ENCODE results near the gene STK39.

The STK39 gene

DNA sequence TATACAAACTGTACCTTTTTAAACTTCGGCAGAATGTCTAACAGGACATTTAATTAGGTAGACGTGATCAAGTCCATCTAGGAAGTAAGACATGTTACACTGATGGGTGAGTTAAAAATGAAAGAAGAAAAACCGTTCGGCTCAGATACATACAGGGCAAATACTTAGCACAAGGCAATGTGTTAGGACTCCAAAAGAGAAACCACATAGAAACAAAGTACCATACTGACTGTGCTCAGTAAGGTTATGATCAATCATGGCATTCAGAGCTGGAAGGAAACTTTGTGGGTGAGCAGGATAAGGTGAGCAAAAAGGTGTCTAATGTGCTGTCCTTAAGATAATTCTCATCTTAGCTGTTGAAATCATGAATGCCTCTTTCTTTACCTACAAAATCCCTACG, 211.9 kb downstream of the STK39 start:
- DNase-seq, result no peak

DNA sequence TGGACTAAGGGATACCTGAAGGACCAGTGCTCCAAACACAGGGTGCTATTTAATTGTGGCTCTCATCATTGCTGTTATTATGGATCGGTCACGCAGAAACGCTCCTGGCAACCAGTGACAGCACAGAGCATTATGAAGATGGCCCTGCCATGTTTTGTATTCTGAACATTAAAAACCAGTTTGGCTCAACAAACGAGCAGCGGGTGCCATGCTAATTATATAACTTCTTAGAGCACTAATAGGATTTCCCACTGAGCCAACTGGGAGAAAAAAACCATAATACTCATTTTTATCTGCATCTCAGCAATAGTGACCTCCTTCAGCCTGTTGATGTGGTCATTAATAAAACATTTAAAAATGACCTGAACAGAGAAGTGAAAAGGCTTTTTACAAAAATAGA, 212.8 kb downstream of the STK39 start:
- DNase-seq, result no peak

DNA sequence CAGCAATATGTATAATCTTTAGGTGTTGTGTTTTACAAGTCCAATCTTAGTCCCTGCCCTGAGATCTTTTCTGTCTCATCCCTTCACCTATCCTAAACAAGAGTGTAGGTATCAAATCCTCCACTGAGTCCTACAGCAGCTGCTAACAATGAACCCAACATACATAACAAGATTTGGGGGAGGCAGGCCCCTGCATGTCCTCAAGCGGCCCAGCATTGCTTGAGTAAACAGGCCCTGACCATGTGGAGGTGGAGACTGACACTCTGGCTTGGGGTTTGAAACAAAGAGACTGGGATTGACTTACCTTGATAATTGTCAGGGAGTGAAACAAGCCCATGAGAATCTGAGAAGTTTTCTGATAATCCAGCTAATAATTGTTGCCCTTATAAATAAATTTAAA, 213.4 kb downstream of the STK39 start:
- no peak for DNase-seq

DNA sequence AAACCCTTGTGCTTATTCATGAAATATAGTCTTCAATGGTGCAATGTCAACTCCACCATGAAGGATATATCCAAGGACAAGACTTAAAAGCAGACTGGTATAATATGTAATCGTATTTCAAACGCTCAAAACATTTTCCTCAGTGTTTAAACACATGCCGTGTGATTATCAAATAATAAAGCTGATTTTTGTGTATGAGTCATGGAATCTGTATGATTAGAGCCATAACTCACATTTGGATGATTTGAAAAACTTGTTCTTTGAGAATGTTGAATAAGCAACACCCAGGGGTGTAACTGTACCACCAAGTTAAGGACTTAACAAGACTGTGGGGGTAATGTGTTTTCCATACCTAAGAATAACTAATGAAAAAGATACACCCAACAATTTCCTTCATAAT, 215.3 kb downstream of the STK39 start:
- DNase-seq, result no peak

DNA sequence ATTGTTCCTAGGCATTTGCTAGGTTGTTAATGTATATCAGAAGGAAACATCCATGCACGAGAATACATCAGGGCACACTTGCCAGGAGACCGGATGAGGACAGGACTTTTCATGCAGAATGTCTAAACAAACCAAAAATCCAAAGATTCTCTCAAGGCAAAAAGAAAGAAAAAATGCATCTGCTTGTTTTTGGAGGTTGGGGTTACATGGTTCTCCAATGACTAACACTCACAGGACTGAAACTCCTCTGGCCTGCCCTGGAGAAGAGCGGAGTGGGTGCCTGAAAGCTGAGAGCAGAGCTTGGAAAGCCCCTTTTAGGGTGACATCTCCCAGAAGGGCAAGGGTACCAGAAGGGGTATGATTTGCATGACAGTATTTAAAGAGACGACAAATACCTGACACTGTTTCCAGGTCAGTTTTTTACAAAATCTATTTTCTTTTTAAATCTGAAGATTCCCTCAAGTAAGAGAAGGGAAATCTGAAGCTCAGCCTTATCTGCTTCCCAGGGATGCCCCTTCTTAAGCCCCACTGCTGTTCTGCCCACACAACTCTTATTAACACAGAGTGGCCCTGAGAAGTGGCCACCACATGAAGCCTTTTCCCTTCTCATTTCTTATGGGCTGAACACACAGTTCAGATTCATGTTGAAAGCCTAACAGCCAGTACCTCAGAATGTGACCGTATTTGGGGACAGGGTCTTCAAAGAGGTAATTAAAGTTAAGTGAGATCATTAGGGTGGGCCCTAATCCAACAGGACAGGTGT, 216.4 kb downstream of the STK39 start:
- DNase-seq, result no peak

GRCh38 chr2:168029071-168029470, 218.3 kb downstream of the STK39 start:
- no peak for DNase-seq

GRCh38 chr2:168028362-168028761, 219.0 kb downstream of the STK39 start:
- no peak for DNase-seq

- DNase-seq, result no peak
Measured at GRCh38 chr2:168025487-168026202, 221.8 kb downstream of the STK39 start.

GRCh38 chr2:168024459-168024858, 222.9 kb downstream of the STK39 start:
- DNase-seq, result no peak

DNA sequence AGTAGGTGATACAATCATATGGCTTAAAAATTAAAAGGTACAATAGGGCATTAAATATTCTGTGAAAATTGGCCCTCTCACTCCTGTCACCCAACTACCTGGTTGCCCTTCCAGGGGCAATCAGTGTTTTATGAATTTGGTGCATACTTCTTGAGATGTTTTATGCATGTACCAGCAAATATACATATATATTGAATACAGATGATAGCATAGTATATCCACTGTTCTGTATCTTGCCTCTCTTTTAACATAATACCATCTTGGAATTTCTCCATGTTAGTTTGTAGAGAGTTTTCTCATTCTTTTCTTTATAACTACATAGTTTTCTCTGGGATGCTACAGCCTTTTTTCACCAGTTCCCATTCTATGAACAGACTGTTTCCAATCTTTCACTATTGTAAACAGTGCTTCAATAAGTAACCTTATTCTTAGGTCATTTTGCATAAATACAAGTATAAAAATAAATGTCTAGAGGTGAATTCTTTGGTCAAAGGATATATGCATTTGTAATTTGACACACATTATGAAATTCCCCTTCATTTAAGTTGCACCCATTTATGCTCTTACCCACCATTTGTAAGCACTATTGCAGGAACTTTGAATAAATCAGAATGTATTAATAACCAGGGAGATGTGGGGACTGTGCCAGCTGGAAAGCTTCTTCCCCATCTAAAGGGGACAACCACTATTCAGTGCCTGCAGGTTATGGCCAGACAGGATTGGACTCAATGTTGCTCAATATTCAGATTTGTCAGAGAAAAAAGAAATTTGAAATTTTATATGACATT, 225.4 kb downstream of the STK39 start:
- no peak for DNase-seq

GRCh38 chr2:168015274-168015953, 232.0 kb downstream of the STK39 start:
- DNase-seq, result no peak

- no peak for DNase-seq
Measured at GRCh38 chr2:168009900-168010299, 237.5 kb downstream of the STK39 start.

GRCh38 chr2:168008646-168009195, 238.7 kb downstream of the STK39 start:
- DNase-seq, result no peak

DNA sequence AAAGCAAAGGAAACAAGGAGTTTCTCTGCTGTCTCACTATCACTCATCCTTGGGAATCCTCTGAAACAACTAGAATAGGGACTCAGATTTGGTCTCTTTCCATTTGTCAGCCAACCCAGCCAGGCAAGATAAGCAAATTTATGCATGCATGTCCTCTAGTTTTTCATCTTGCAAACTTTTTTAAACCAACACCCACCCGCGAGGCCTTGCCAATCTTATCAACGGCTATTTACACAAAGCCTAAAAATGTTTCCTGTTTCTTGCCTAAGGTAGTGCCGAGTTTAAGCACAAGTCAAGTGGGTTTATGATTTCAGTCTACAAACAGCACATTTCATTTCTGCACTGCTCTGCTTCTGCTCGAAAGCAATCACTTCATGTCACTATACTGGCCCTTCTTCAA, 240.9 kb downstream of the STK39 start:
- DNase-seq, result no peak

DNA sequence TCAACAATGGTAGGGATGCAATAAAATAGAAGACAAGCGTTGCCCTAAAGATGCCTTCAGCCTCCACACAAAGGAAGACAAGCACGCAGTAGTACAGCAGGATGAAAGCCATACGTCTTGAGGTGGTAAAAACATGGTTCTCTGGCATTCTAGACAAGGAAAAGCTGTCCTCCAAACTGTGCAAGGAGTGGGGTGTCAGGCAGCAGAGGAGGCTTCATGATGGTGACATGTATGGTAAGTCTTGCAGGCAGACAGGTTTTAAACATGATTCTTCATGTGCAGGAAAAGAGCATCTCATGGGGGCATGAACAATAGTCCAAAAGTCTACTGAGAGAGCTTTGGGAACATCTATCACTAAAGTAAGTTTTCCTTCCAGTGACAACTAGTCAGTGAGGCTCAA, 241.8 kb downstream of the STK39 start:
- DNase-seq, result no peak

- DNase-seq, result no peak
Measured at GRCh38 chr2:168003876-168004275, 243.5 kb downstream of the STK39 start.

DNA sequence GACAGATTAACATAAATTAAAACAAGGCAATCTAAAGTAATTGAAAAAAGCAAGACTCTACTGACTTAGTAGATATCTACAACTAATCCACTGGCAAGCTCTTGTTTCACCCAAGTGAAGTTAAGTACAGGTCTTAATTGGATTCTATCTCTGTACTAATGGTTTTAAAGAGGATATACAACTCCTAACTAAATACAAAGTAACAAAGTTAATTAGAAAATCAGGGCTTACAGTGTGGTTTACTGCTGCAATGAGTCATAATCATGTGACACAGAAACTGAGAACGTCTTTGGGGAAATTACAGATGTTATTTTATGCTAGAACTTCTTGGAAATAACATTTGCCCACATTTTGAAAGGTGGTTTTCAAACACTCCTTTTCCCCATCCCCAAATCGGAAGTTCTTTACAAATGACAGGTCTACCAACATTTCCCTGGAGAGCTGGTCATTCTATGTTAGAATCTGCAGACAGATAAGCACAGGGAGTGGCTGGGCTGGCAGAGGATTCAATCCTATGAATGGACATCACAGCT, 245.3 kb downstream of the STK39 start:
- no peak for DNase-seq

DNA sequence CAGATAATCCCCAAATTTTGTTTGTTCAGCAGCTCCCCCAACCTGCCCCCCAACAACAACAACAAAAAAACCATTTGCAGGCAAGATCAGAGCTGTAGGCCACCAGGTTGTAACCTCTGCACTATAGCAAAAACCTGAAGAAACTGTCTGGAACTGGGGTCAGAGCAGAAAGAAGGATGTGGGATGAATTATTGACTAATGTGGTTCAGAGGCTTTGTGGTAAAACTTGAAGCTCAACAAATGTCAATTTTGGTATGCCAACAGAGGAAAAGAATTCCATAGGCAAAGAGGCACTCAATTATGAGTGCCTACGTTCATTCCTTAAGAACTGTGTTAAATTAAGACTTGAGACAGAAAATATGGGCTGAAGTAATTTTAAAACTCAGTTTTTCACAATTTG, 255.1 kb downstream of the STK39 start:
- DNase-seq, result no peak

GRCh38 chr2:167990062-167990461, 257.3 kb downstream of the STK39 start:
- no peak for DNase-seq

DNA sequence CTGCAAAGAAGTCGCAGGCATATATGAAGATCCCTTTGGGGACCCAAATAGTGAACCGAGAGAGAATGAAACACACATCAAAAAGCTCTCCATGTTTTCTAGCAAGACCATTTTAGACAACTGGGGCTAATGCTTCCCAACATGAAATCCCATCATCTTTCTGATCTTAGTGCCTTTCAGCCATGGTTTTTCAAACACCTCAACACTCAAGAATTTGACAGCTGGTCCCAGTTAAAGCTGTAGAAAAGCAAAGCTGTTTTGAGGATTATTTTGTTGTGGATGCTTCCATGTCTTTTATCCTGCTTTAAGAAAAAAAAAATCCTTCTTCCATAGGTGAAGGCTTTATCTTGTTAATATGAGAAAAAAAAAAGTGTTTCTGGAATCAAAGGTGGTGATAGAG, 259.1 kb downstream of the STK39 start:
- DNase-seq, result no peak

DNA sequence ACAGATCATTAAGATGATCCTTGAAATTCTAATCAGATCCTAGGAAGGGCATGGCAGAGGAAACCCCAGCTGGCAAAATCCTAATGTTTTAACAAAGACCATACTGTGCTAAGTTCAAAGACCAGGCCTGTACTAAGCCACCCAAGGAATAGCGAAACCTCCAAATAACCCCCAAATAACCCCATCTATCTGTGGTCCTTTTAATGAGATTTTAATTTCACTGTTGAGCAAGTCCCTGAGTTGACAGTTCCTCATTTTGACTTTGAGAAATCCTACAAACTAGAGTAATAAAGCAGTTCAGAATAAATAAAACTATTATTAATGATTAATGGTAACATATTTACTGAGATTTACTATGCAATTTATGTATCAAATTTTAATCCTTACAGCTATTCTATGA, 259.8 kb downstream of the STK39 start:
- DNase-seq, result no peak

DNA sequence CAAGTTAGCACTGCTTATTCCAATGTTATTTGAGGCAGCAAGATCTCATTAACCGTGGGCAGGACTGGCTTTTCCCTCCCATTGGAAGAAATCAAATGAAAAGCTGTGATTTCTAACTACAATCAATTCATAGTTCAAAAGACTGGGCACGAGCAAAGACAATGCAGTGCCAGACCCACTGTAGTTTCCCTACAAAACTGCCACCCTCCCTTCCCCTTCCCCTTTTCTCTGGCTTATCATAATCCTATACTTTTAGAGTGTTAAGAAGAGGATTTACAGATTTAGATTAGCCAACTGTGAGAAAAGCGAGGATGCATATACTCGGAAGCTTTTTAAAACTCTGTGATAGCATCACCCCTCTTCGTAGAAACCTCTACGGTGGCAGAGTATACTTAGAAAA, 260.4 kb downstream of the STK39 start:
- no peak for DNase-seq

DNA sequence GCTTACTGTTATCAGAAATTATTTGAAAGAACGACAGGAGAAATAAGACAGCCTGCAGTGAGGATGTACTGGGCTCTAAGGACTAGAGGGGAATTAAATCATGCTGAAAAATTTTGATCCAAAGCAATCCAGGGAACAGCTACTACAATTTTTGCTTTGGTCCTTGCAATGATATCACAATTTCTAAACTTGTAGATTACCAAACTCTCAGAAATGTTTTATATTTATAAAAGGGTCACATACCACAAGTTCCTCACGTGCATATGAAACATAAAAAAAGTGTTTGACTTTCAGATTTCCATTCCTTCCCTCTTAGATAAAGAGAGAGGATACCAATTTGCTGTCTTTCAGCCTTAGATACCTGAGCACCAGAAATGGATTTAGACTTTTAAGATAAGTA, 261.2 kb downstream of the STK39 start:
- DNase-seq, result no peak
